T47D (cell line): Measurements from ENCODE around the gene TM4SF4.

Experiments used
- DNase-seq, 2 experiments: peaks; one replicate each; pipeline versions ENCODE4 v3.0.0 to v3.0.0-alpha.2; 2011 to 2012; ENCODE audit warnings: low read depth in 1 of 2, low spot score in 1 of 2
- JUND ChIP-seq: IDR thresholded peaks from 2 replicates; pipeline ENCODE4 v1.6.1; 2012; ENCODE audit warnings: low read depth
- in situ Hi-C: cut with HindIII; loops from 2 replicates; pipeline ENCODE4 v1.10.0; 2016; ENCODE audit warnings: low sequenced_read_pairs, low pct_unique_long_range_greater_than_20kb

TM4SF4 gene

DNA sequence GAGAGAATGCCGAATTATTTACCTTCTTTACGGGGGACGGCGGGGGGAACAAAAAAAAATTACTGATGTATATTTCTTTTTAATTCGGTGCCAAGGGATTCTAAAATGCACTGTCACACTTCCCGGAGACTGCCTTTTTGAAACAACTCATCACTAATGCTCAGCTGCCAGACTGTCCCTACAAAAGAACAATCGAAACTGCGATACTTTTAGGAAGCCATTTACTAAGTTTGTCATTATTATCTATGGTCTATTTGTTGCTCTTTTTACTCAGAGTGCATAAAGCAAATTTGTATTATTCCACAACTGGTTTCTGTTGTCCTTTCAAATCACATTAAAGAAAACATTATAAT is 60.8 kb downstream of the TM4SF4 start:
- DNase-seq: peak in 1 of 2 experiments; percentile 33
- in situ Hi-C loops: no loop called here
- TF ChIP-seq JUND: no peak

DNA sequence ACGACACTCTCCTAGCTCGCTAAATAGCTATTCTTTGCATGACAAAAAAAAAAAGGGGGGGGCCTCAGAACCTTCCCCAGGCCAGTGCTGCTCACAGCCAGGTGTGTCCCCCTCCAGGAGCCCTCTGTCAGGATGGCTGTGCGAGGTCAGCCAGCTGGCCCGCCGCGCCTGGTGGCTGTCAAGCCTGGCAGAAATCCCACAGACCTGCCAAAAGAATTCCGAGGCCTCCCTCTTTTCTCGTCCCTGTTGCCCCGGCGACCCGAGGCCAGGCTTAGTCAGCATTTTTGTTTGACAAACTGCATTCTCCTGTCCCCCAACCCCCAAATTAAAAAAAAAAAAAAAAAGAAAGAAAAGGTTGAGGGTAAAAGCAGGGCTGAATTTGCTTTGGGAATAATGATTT is 61.9 kb downstream of the TM4SF4 start:
- peak in 1 of 2 experiments; percentile 36 for DNase-seq
- TF ChIP-seq JUND: no peak
- in situ Hi-C loops: no loop called here

DNA sequence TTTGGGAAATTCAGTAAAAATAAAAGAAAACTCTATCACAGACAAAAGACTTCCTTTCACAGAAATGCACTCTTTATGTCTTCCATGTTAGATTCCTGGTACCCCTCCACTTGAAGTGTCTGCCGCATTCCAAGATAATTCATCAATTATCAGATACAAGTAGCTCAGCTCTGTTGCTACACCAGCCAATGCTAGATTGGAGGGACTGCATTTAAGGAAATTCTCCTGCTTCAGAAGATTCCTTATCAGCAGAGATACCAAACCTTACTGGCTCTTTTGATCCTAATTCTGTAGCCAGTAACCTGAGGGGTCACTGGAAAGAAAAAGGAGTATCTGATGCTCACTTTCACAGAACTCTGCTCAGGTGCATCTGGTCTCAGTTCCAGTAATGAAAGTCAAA is 63.9 kb downstream of the TM4SF4 start:
- TF ChIP-seq JUND: no peak
- DNase-seq: no peak
- in situ Hi-C loops: no loop called here

DNA sequence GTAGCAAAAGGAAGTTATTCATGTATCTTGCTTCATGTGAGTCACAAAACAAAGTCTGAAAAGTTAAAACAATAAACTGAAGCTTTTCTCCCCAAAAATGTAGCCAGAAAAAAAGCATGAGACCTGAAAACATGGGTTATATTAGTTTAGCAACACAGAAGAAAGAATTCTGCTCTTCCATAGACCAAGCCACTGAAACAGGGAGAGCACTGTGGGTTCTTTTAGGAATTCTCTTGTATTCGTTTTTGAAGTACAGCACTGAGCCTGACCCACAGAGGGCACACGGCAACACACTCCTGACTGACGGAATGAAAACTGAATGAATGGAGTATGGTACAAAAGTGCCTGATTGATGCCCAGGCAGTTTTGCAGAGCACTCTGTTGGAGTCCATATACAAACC is 66.6 kb downstream of the TM4SF4 start:
- in situ Hi-C loops: no loop called here
- TF ChIP-seq JUND: no peak
- peak in 1 of 2 experiments; percentile 48 for DNase-seq

DNA sequence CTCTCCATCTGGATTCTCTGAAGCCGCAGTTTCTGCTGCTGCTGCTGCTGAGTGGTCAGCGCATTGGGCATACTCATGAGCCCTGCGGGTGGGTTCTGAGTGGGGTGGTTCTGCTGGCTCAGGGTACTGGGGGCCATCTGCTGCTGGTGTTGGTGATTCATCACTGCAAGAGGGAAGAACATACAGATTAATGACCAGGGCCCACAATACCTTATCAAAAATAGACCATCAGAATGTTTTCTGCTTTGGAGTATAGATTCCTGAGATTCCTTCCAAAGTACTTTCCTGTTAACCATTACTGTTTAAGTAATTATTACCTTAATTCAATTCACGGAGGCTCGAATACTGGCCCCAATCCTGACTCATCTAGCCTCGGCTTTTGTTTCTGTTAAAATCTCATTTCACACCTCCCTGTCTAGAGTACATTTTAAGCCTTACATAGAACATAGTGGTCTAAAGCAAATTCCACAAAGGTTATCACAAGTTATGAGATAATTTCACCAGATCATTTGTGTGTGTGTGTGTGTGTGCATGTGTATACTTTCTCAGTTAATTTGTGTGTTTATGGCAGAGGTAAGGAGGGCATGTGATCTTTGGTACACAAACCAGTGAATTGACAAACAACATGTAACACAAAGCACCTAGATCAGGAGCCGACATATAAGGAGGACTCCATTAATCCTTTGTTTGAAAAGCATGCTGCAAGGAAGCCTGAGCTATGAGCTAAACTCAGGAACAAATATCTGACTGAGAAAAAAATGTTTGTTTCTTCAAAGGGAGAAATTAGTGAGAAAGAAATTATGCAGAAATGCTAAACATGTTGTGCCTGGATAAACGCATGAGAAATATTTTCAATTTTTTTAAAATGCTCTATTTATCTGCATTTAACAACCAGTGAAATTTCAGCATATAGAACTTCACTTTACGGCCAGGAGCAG is 68.1 kb downstream of the TM4SF4 start:
- no peak for DNase-seq
- in situ Hi-C loops: no loop called here

DNA sequence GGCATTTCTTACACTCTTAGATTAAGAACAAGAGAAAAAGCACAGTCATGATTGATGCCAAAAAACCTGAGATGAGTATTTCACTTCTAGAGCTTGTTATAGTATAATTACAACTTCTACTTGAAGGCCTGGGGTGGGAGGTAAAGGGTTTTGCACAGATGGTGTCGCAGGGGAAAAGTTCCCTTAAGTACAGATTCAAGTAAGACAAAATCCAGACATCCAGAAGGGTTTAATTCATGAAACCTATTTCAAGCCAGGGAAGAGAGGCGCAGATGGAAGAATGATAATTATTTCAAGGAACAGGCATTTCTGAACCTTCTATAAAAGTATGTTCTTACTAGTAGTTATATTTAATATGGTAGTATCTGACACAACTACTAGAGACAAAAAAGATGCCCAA is 70.6 kb downstream of the TM4SF4 start:
- no peak for TF ChIP-seq JUND
- in situ Hi-C loops: no loop called here

More for the DNA sequence above, 68.1 kb downstream of the TM4SF4 start:
- TF ChIP-seq JUND: no peak

DNA sequence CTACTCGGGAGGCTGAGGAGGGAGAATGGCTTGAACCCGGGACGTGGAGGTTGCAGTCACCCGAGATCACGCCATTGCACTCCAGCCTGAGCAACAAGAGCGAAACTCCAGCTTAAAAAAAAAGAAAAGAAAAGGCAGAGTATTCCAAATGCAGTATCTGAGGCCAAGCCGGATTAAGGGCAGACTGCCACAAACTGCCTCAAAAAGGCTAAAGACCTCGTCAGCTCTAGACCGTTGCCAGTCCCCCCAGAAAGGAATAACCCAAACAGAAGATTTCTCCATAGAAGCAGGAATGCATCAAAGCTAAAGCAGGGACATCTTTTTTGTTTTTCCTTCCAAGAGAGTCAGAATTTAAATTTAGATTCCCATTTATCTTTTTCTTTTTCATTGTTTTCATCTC is 72.9 kb downstream of the TM4SF4 start:
- TF ChIP-seq JUND: no peak
- no peak for DNase-seq
- in situ Hi-C loops: no loop called here

More for the DNA sequence above, 70.6 kb downstream of the TM4SF4 start:
- DNase-seq: no peak

DNA sequence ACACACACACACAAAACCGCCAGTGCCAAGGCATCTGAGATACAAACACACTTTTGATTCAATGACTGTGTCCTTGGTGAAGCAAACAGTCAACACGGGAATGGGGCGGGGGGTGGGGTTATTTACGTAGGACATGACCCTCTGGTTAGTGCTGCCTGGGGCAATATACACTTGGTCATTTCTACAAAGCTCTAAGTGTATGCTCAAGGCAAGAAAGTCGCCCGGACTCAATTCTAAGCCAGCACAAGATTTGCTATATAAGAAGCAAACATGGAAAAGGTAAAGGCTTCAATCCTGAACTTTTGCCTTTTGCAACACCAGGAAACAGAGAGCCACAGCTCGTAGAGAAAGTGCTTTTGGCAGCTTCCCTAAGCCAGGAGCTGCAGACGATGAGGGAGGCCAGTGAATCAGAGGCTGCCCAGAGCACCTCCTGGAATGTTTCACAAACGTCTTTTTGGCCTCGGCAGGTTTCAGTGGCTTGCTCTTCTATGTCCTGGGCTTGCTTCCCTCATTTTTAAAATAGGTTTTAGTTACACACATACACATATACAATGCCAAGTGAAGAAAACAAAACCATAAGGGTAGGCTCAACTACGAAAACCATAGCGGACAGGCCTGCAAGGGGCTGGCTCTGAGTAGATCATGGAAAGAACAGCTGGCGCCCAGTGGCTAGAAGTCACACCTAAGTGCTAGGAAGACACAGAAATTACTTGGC is 73.6 kb downstream of the TM4SF4 start:
- peak; percentile 52 to 87 for DNase-seq
- no peak for TF ChIP-seq JUND
- in situ Hi-C loops: no loop called here

DNA sequence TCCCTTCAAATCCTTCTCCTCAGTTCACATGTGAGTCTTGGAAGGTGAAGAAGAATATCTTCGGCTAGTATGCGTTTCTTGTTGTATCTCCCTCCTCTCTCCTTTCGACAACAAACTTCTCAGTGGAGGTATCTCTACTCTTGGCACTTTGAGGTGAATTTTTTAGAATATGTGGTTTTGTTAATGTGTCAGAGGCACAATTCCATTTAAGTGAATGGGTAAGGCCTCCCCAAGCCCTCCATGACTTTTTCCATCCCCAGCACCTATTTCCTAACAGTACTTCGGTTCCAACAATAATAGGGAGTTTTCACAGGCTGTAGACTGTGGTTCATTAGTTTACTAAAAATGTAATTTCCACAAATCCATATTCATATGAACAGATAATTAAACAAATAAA is 74.2 kb downstream of the TM4SF4 start:
- in situ Hi-C loops: no loop called here
- no peak for DNase-seq
- TF ChIP-seq JUND: no peak

DNA sequence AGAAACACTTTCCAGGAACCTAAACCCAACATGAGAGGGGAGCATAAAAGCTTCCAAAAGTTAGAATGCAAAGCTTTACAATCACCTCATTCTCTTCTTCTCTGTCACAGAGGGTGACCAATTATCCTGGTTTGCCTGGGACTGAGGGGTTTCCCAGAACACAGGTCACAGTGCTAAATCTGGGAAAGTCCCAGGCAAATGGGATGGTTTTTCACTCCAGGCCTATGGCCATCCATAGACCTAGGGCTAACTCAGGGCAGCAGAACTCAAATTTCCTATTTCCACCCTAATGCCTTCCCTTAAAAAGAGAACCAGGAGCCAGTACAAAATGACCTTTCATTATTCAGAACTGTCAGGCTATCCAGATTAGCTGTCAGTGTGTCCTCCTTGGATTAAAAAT is 77.0 kb downstream of the TM4SF4 start:
- TF ChIP-seq JUND: no peak
- in situ Hi-C loops: no loop called here
- DNase-seq: no peak

DNA sequence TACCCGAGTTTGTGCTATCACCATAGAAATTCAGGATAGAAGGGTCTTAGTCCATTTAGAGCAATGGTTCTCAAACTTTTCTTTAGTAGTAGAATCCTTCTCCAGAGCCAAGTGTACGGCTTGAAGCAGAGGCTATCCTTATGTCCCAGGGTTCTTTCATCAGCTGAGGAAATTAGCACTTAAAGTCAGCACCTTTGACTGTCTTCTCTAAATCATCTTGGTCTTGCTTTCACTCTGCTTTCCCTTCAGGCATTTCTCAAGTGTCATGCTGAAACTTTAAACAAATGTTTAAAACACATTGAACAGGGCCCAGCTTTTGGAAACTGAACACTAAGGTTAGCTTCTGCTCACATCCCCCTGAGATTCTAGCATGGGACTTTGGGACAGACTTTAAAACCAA is 78.2 kb downstream of the TM4SF4 start:
- no peak for DNase-seq
- in situ Hi-C loops: no loop called here
- no peak for TF ChIP-seq JUND
